Mammary epithelial cell (primary cell): ENCODE data around the gene ELK1.

Experiments
- CTCF ChIP-seq, 2 donors: IDR thresholded peaks in 1 of 2; conservative IDR thresholded peaks in 1 of 2; 2 replicates each; pipeline ENCODE4 v1.5.1; 2011 to 2012; ENCODE audit warnings: inconsistent platforms in 2 of 2, low read length in 2 of 2, mild to moderate bottlenecking in 2 of 2, control low read depth in 1 of 2, low read depth in 1 of 2; ENCODE audit not compliant: insufficient read depth in 1 of 2; ENCODE audit errors: extremely low read depth in 1 of 2
- EZH2 ChIP-seq: IDR thresholded peaks from 2 replicates; pipeline ENCODE4 v1.6.1; 2012; ENCODE audit warnings: low read length, inconsistent platforms, borderline replicate concordance

GRCh38 chrX:47587906-47588735 lies 62.2 kb downstream of the ELK1 start:
- TF ChIP-seq CTCF (conservative IDR thresholded peaks at IDR 0.05 in 1 of 2, IDR thresholded peaks at IDR 0.05 in 1 of 2; ENCODE audit: extremely low read depth in 1 of 2, insufficient read depth in 1 of 2, low read depth in 1 of 2, low read length in 2 of 2) (no peak), EZH2 (no peak)
